ENCODE measurements around the gene AGBL5. TPM values are rescaled to one million over a fixed set of nuclear protein-coding genes. Genes with fewer than 3 reads are reported as not detected.

Gene AGBL5
- total RNA-seq, 2 donors from 2014 or later, result 56.9 to 76.1 TPM

DNA sequence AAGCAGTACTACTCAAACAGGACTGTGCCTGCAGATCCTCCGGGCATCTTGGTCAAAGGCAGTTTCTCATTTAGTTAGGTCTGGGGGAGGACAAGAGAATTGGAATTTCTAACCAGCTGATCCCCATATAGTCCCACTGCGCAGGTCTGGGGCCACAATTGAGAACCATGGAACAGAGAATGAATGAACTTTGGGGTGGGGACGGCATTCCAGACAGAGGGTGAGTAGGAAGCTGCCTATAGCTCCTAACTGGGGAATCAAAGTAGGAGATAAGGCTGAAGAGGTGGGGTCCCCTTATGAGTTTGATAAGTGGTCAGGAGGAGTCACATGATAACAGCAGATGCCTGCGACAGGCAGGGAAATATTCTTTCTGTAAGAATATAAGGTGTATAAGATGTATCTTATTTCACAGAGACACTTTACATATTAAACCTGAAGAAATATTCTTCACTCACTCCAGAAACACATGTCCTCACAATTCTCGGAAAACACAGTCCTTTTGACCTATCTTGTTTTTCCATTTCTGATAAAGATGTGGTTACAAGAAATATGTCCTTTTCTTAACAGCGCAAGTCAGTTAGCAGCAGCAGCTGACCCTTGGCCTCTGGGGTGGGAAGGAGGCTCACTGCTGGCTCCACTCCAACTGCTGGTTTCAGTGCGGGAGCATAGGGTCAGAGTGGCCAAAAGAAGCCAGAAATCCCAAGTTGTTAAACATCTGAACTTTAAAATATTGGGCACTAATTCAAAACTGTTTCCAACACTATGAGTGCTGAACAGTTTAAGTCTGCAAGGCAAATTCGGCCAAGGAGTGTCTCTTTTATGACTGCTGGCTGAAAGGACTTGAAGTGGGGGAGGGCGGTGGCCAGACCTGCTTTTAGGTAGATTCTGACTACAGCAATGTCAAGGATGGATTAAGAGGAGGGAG is 31.3 kb upstream of the AGBL5 start:
- Mint-ChIP-seq H3K4me1 (peaks cover 4% of the 10 kb centered on the region), H3K4me3 (no peak overlapping the region), H3K36me3 (ENCODE audit: low read depth) (peaks cover 2% of the 10 kb centered on the region), H3K27ac (no peak overlapping the region), H3K9me3 (no peaks in the 10 kb centered on the region), H3K27me3 (ENCODE audit: insufficient read depth) (no peaks in the 10 kb centered on the region)
- Histone ChIP-seq H3K4me1 (ENCODE audit: control insufficient read depth, insufficient read depth, low read length) (peaks cover 3% of the 10 kb centered on the region), H3K27me3 (ENCODE audit: control insufficient read depth, insufficient read depth, low read length, poor library complexity, severe bottlenecking) (no peaks in the 10 kb centered on the region), H3K9me3 (ENCODE audit: control insufficient read depth, low read length) (no peaks in the 10 kb centered on the region), H3K36me3 (ENCODE audit: control insufficient read depth, insufficient read depth, low read length) (peaks cover 8% of the 10 kb centered on the region), H3K9ac (ENCODE audit: extremely low read depth, low read length, poor library complexity, severe bottlenecking) (no peak overlapping the region), H3K27ac (ENCODE audit: low read depth, low read length) (no peak overlapping the region), H3K4me3 (ENCODE audit: low read length) (no peak overlapping the region)
- TF ChIP-seq CTCF (conservative IDR thresholded peaks at IDR 0.05), result no peak
- WGBS, 2 experiments (ENCODE audit: insufficient coverage in 1 of 2, insufficient read length in 1 of 2), result 92 to 93% methylated on average over 5 to 8 of the region's 9 CpGs
- no peak for DNase-seq

- Mint-ChIP-seq H3K4me1 (no peaks in the 10 kb centered on the region), H3K9me3 (no peaks in the 10 kb centered on the region), H3K27me3 (ENCODE audit: insufficient read depth) (no peaks in the 10 kb centered on the region), H3K4me3 (no peak overlapping the region), H3K36me3 (ENCODE audit: low read depth) (peaks cover 2% of the 10 kb centered on the region), H3K27ac (no peak overlapping the region)
- Histone ChIP-seq H3K9ac (ENCODE audit: extremely low read depth, low read length, poor library complexity, severe bottlenecking) (no peak overlapping the region), H3K4me1 (ENCODE audit: control insufficient read depth, insufficient read depth, low read length) (no peaks in the 10 kb centered on the region), H3K27me3 (ENCODE audit: control insufficient read depth, insufficient read depth, low read length, poor library complexity, severe bottlenecking) (no peaks in the 10 kb centered on the region), H3K27ac (ENCODE audit: low read depth, low read length) (peak overlapping the region; percentile 32), H3K4me3 (ENCODE audit: low read length) (no peak overlapping the region), H3K9me3 (ENCODE audit: control insufficient read depth, low read length) (no peaks in the 10 kb centered on the region), H3K36me3 (ENCODE audit: control insufficient read depth, insufficient read depth, low read length) (peaks cover 12% of the 10 kb centered on the region)
- no peak for TF ChIP-seq CTCF (conservative IDR thresholded peaks at IDR 0.05)
- WGBS, 2 experiments (ENCODE audit: insufficient coverage in 1 of 2, insufficient read length in 1 of 2), result 84 to 91% methylated on average over 10 to 11 of the region's 11 CpGs
- no peak for DNase-seq
Observed at GRCh38 chr2:27021253-27022049, 30.0 kb upstream of the AGBL5 start.

GRCh38 chr2:27023740-27024139 is 27.7 kb upstream of the AGBL5 start:
- H3K4me3 ChIP-seq (ENCODE audit: low read length), result no peak overlapping the region
- no peak for DNase-seq
- no peaks in the 10 kb centered on the region for H3K4me1 Mint-ChIP-seq
- no peaks in the 10 kb centered on the region for H3K27me3 Mint-ChIP-seq (ENCODE audit: insufficient read depth)
- no peak overlapping the region for H3K27ac Mint-ChIP-seq
- H3K27me3 ChIP-seq (ENCODE audit: control insufficient read depth, insufficient read depth, low read length, poor library complexity, severe bottlenecking), result no peaks in the 10 kb centered on the region
- H3K4me1 ChIP-seq (ENCODE audit: control insufficient read depth, insufficient read depth, low read length), result no peaks in the 10 kb centered on the region
- no peak overlapping the region for H3K9ac ChIP-seq (ENCODE audit: extremely low read depth, low read length, poor library complexity, severe bottlenecking)
- peaks cover 2% of the 10 kb centered on the region for H3K36me3 Mint-ChIP-seq (ENCODE audit: low read depth)
- 90 to 95% methylated on average over 2 to 7 of the region's 7 CpGs for WGBS, 2 experiments (ENCODE audit: insufficient coverage in 1 of 2, insufficient read length in 1 of 2)
- H3K4me3 Mint-ChIP-seq, result no peak overlapping the region
- H3K9me3 Mint-ChIP-seq, result no peaks in the 10 kb centered on the region
- no peaks in the 10 kb centered on the region for H3K9me3 ChIP-seq (ENCODE audit: control insufficient read depth, low read length)
- no peak overlapping the region for H3K27ac ChIP-seq (ENCODE audit: low read depth, low read length)
- no peak for TF ChIP-seq CTCF (conservative IDR thresholded peaks at IDR 0.05)
- peaks cover 12% of the 10 kb centered on the region for H3K36me3 ChIP-seq (ENCODE audit: control insufficient read depth, insufficient read depth, low read length)

Data from endodermal cell (in vitro differentiated cells).